Neural crest cell (in vitro differentiated cells): ENCODE results near the gene SHD. TPM values are rescaled to one million over a fixed set of nuclear protein-coding genes. Genes with fewer than 3 reads are reported as not detected.
A peak's percentile ranks its signal among the peaks of the same experiment; 100 is the strongest.

Experiments
- DNase-seq: peaks from one replicate; pipeline ENCODE4 v3.0.0; 2021; ENCODE audit warnings: low read depth, mixed read lengths, low spot score
- H3K27ac Mint-ChIP-seq: one replicate; pipeline ENCODE4 v1.8.0; 2021; ENCODE audit warnings: mild to moderate bottlenecking, mixed read lengths; ENCODE audit not compliant: unreplicated experiment
- H3K27me3 Mint-ChIP-seq: 2 replicates; pipeline ENCODE4 v1.8.0; 2021; ENCODE audit warnings: low read depth, mild to moderate bottlenecking, mixed read lengths
- H3K36me3 Mint-ChIP-seq: 2 replicates; pipeline ENCODE4 v1.8.0; 2021; ENCODE audit warnings: low read depth, mild to moderate bottlenecking, mixed read lengths
- H3K4me1 Mint-ChIP-seq: 2 replicates; pipeline ENCODE4 v1.8.0; 2021; ENCODE audit warnings: mixed read lengths
- H3K4me3 Mint-ChIP-seq: one replicate; pipeline ENCODE4 v1.8.0; 2021; ENCODE audit warnings: mild to moderate bottlenecking, mixed read lengths
- H3K9me3 Mint-ChIP-seq: 2 replicates; pipeline ENCODE4 v1.8.0; 2021; ENCODE audit warnings: mixed read lengths
- CTCF ChIP-seq: fragments of 200-600 bp; sonication (generic); conservative IDR thresholded peaks from 2 replicates; pipeline ENCODE4 v1.5.0; 2021; ENCODE audit warnings: antibody characterized with exemption, mild to moderate bottlenecking
- total RNA-seq: library from RNA; stranded (reverse); gene quantifications from 2 replicates; pipeline ENCODE4 v1.2.1, GENCODE V29; 2021

The SHD gene
- total RNA-seq, 1 donor from 2014 or later, result 2.7 TPM

- no peak for TF ChIP-seq CTCF
- peaks cover 17% of the 10 kb centered on the region for H3K9me3 Mint-ChIP-seq
- peaks cover 31% of the 10 kb centered on the region for H3K4me1 Mint-ChIP-seq
- peaks cover 3% of the 10 kb centered on the region for H3K27me3 Mint-ChIP-seq
- H3K27ac Mint-ChIP-seq, result peak overlapping the region; percentile 76
- no peak for DNase-seq
- H3K4me3 Mint-ChIP-seq, result peak overlapping the region; percentile 75
- peaks cover 6% of the 10 kb centered on the region for H3K36me3 Mint-ChIP-seq
These were observed 58.9 kb downstream of the SHD start for GRCh38 chr19:4337906-4338440.

- DNase-seq, result no peak
- peaks cover 17% of the 10 kb centered on the region for H3K9me3 Mint-ChIP-seq
- H3K27ac Mint-ChIP-seq, result peak within 1 kb of the TSS; percentile 76
- H3K4me3 Mint-ChIP-seq, result peak within 1 kb of the TSS; percentile 75
- peaks cover 33% of the 10 kb centered on the region for H3K4me1 Mint-ChIP-seq
- H3K36me3 Mint-ChIP-seq, result peaks cover 6% of the 10 kb centered on the region
- H3K27me3 Mint-ChIP-seq, result peaks cover 3% of the 10 kb centered on the region
- TF ChIP-seq CTCF, result no peak
These were observed 59.6 kb downstream of the SHD start, which contains the start of gene STAP2 for GRCh38 chr19:4338441-4339355. STAP2 (minus strand) TSS chr19:4338827; CDS start chr19:4338753, 74 bp downstream.

Other genes with a start within 250 kb of the SHD start
- 15.2 and 15.7 TPM in 2 replicates for gene ZBTB7A, start 212.4 kb upstream of the SHD start, total RNA-seq
- gene MAP2K2, start 155.1 kb upstream of the SHD start, total RNA-seq, result 171 and 178 TPM in 2 replicates
- not detected in 2 replicates for gene CREB3L3, start 125.6 kb upstream of the SHD start, total RNA-seq
- 33.9 and 34.8 TPM in 2 replicates for gene SIRT6, start 96.7 kb upstream of the SHD start, total RNA-seq
- 0.19 and 0.27 TPM in 2 replicates for gene ANKRD24, start 96.6 kb upstream of the SHD start, total RNA-seq
- gene EBI3, start 49.7 kb upstream of the SHD start, total RNA-seq, result not detected in 2 replicates
- 22.9 and 24.9 TPM in 2 replicates for gene YJU2, start 32.2 kb upstream of the SHD start, total RNA-seq
- gene TMIGD2, start 23.1 kb downstream of the SHD start, total RNA-seq, result not detected in 2 replicates
- gene FSD1, start 25.3 kb downstream of the SHD start, total RNA-seq, result 51.9 and 53.5 TPM in 2 replicates
- gene STAP2, start 59.6 kb downstream of the SHD start, total RNA-seq, result 4.1 and 5.0 TPM in 2 replicates
- 45.3 and 45.6 TPM in 2 replicates for gene MPND, start 64.3 kb downstream of the SHD start, total RNA-seq
- 85.9 and 95.3 TPM in 2 replicates for gene SH3GL1, start 121.3 kb downstream of the SHD start, total RNA-seq
- 117 and 120 TPM in 2 replicates for gene CHAF1A, start 123.4 kb downstream of the SHD start, total RNA-seq
- 39.5 and 40.9 TPM in 2 replicates for gene UBXN6, start 178.5 kb downstream of the SHD start, total RNA-seq
- 103 and 110 TPM in 2 replicates for gene HDGFL2, start 193.0 kb downstream of the SHD start, total RNA-seq
- 0.30 and 0.47 TPM in 2 replicates for gene PLIN4, start 239.2 kb downstream of the SHD start, total RNA-seq